Measurements from ENCODE around the gene DZIP1L.

The DZIP1L gene

GRCh38 chr3:138068046-138068445 is 47.4 kb downstream of the DZIP1L start:
- DNase-seq (ENCODE audit: low read depth in 2 of 2), result no peak

GRCh38 chr3:138066972-138067371 is 48.4 kb downstream of the DZIP1L start:
- DNase-seq (ENCODE audit: low read depth in 2 of 2), result no peak

GRCh38 chr3:138066383-138066782 is 49.0 kb downstream of the DZIP1L start:
- no peak for DNase-seq (ENCODE audit: low read depth in 2 of 2)

GRCh38 chr3:138065949-138066348 is 49.5 kb downstream of the DZIP1L start:
- no peak for DNase-seq (ENCODE audit: low read depth in 2 of 2)

- no peak for DNase-seq (ENCODE audit: low read depth in 2 of 2)
Observed at GRCh38 chr3:138063416-138063815, 52.0 kb downstream of the DZIP1L start.

GRCh38 chr3:138062626-138063025 is 52.8 kb downstream of the DZIP1L start:
- DNase-seq (ENCODE audit: low read depth in 2 of 2), result no peak

GRCh38 chr3:138062037-138062436 is 53.4 kb downstream of the DZIP1L start:
- DNase-seq (ENCODE audit: low read depth in 2 of 2), result no peak

- DNase-seq (ENCODE audit: low read depth in 2 of 2), result no peak
Observed at GRCh38 chr3:138060792-138061191, 54.6 kb downstream of the DZIP1L start.

GRCh38 chr3:138059261-138059660 is 56.1 kb downstream of the DZIP1L start:
- DNase-seq (ENCODE audit: low read depth in 2 of 2), result no peak

- DNase-seq (ENCODE audit: low read depth in 2 of 2), result no peak
Observed at GRCh38 chr3:138057384-138057783, 58.0 kb downstream of the DZIP1L start.

GRCh38 chr3:138054057-138054456 is 61.4 kb downstream of the DZIP1L start:
- no peak for DNase-seq (ENCODE audit: low read depth in 2 of 2)

GRCh38 chr3:138051947-138052802 is 63.2 kb downstream of the DZIP1L start:
- DNase-seq (ENCODE audit: low read depth in 2 of 2), result no peak

- no peak for DNase-seq (ENCODE audit: low read depth in 2 of 2)
Observed at GRCh38 chr3:138049157-138049919, 66.1 kb downstream of the DZIP1L start.

GRCh38 chr3:138047596-138048158 is 67.7 kb downstream of the DZIP1L start:
- DNase-seq (ENCODE audit: low read depth in 2 of 2), result no peak

GRCh38 chr3:138046955-138047354 is 68.5 kb downstream of the DZIP1L start:
- no peak for DNase-seq (ENCODE audit: low read depth in 2 of 2)

GRCh38 chr3:138046085-138046484 is 69.3 kb downstream of the DZIP1L start:
- no peak for DNase-seq (ENCODE audit: low read depth in 2 of 2)

- DNase-seq (ENCODE audit: low read depth in 2 of 2), result no peak
Observed at GRCh38 chr3:138043266-138044029, 72.0 kb downstream of the DZIP1L start.

GRCh38 chr3:138042043-138042442 is 73.4 kb downstream of the DZIP1L start:
- DNase-seq (ENCODE audit: low read depth in 2 of 2), result no peak

GRCh38 chr3:138038725-138039462 is 76.5 kb downstream of the DZIP1L start:
- DNase-seq (ENCODE audit: low read depth in 2 of 2), result no peak

GRCh38 chr3:138036572-138036971 is 78.8 kb downstream of the DZIP1L start:
- no peak for DNase-seq (ENCODE audit: low read depth in 2 of 2)

GRCh38 chr3:138034918-138035317 is 80.5 kb downstream of the DZIP1L start:
- no peak for DNase-seq (ENCODE audit: low read depth in 2 of 2)

Data from stimulated activated CD8-positive, alpha-beta memory T cell treated with anti-CD3 and anti-CD28 coated beads, Interleukin-7, amount 100 ng/mL, for 1 hour (primary cell).